Left renal cortex interstitium (tissue), 4 donors: Measurements from ENCODE around the gene PRRC2B. TPM values are rescaled to one million over a fixed set of nuclear protein-coding genes. Genes with fewer than 3 reads are reported as not detected.
"Not testable (repeated sequence)": the region's sequence is repeated elsewhere in the genome, so short reads cannot be mapped to it uniquely, and the experiment has no call there.

Source experiments
- DNase-seq, 4 donors: peaks; one replicate each; pipeline ENCODE4 v3.0.0-alpha.2; 2013; ENCODE audit warnings: low read depth in 4 of 4, low spot score in 2 of 4, missing footprints in 1 of 4
- polyA plus RNA-seq, 4 donors: library from polyadenylated mRNA; unstranded; fragments of 120-200 nt; gene quantifications; one replicate each; pipeline ENCODE4 v1.2.1, GENCODE V29; 2013; ENCODE audit not compliant: insufficient read length in 4 of 4

The PRRC2B gene
- polyA plus RNA-seq, 4 donors, result 152 to 226 (median 184) TPM

- no peak for DNase-seq
Measured at GRCh38 chr9:131528886-131529505, 135.1 kb downstream of the PRRC2B start.

GRCh38 chr9:131529597-131530545 lies 136.0 kb downstream of the PRRC2B start:
- no peak for DNase-seq

GRCh38 chr9:131530546-131530919 lies 136.6 kb downstream of the PRRC2B start:
- no peak for DNase-seq

- peak in 2 of 4 donors; percentile 74 to 77 for DNase-seq
Measured at GRCh38 chr9:131530920-131531832, 137.3 kb downstream of the PRRC2B start, which contains the start of gene UCK1. UCK1 (minus strand) TSS chr9:131531263; CDS start chr9:131531174, 89 bp downstream.

GRCh38 chr9:131534721-131535237 lies 140.9 kb downstream of the PRRC2B start:
- DNase-seq, result no peak

- DNase-seq, result no peak
Measured at GRCh38 chr9:131537946-131538345, 144.1 kb downstream of the PRRC2B start.

GRCh38 chr9:131539223-131539923 lies 145.5 kb downstream of the PRRC2B start:
- DNase-seq, result no peak

- DNase-seq, result no peak
Measured at GRCh38 chr9:131543141-131543540, 149.3 kb downstream of the PRRC2B start.

- peak in 1 of 4 donors; percentile 69 for DNase-seq
Measured at GRCh38 chr9:131545003-131545785, 151.3 kb downstream of the PRRC2B start, which contains the start of gene PRRT1B. PRRT1B (plus strand) TSS chr9:131545523; CDS start chr9:131545616, 93 bp downstream.

- DNase-seq, result no peak
Measured at GRCh38 chr9:131545786-131546335, 152.0 kb downstream of the PRRC2B start.

- DNase-seq, result peak in 1 of 4 donors; percentile 50
Measured at GRCh38 chr9:131546336-131547084, 152.6 kb downstream of the PRRC2B start.

- not testable (repeated sequence) for DNase-seq
Measured at GRCh38 chr9:131549186-131549585, 155.3 kb downstream of the PRRC2B start.

Other genes with a start within 250 kb of the PRRC2B start
- gene FAM78A, start 117.6 kb upstream of the PRRC2B start, polyA plus RNA-seq, result 1 to 10 TPM; 2.6 to 3.5 (median 3.1) TPM
- 1 to 10 TPM; 2.6 to 3.5 (median 3.0) TPM for gene PLPP7, start 104.4 kb upstream of the PRRC2B start, polyA plus RNA-seq
- 10 to 100 TPM; 29.0 to 54.6 (median 43.6) TPM for gene POMT1, start 108.8 kb downstream of the PRRC2B start, polyA plus RNA-seq
- gene UCK1, start 137.2 kb downstream of the PRRC2B start, polyA plus RNA-seq, result 10 to 100 TPM; 39.4 to 44.5 (median 41.6) TPM
- gene PRRT1B, start 151.4 kb downstream of the PRRC2B start, polyA plus RNA-seq, result 1 to 10 TPM in 2 of 4 donors, under 1 TPM in 2; 0.78 to 2.1 (median 1.1) TPM